Activated B cell treated with CpG ODN at 0.5 μM for 24 hours (primary cell): ENCODE results near the gene ACOT12. TPM values are rescaled to one million over a fixed set of nuclear protein-coding genes. Genes with fewer than 3 reads are reported as not detected.

Experiments
- ATAC-seq: fragments of 200-7000 bp; cut with Tn5 transposase; one replicate; pipeline ENCODE4 v1.10.0; 2021; ENCODE audit warnings: low read depth, mild to moderate bottlenecking, moderate library complexity
- CTCF ChIA-PET: fragments of 350-600 bp; sonication (Branson Sonifier 250); formaldehyde crosslinking; loops from one replicate; lab custom pipeline; 2021; ENCODE audit warnings: antibody characterized with exemption; lab: Charles Lee
- POLR2A ChIA-PET: fragments of 350-600 bp; sonication (Branson Sonifier 250); formaldehyde crosslinking; loops from one replicate; lab custom pipeline; 2021; ENCODE audit warnings: antibody characterized with exemption; lab: Charles Lee
- DNase-seq: peaks from one replicate; pipeline ENCODE4 v3.0.0; 2022
- H3K27ac Mint-ChIP-seq: one replicate; pipeline ENCODE4 v1.8.0; 2020; ENCODE audit warnings: mixed read lengths
- H3K27me3 Mint-ChIP-seq: one replicate; pipeline ENCODE4 v1.8.0; 2021; ENCODE audit warnings: mixed read lengths
- H3K36me3 Mint-ChIP-seq: one replicate; pipeline ENCODE4 v1.8.0; 2021; ENCODE audit warnings: low read depth, mixed read lengths
- H3K4me1 Mint-ChIP-seq: one replicate; pipeline ENCODE4 v1.8.0; 2021; ENCODE audit warnings: mixed read lengths
- H3K4me3 Mint-ChIP-seq: one replicate; pipeline ENCODE4 v1.8.0; 2020; ENCODE audit warnings: mild to moderate bottlenecking, mixed read lengths
- H3K9me3 Mint-ChIP-seq: one replicate; pipeline ENCODE4 v1.8.0; 2020; ENCODE audit warnings: mixed read lengths
- CTCF ChIP-seq: fragments of 200-600 bp; IDR thresholded peaks from one replicate; pipeline ENCODE4 v1.8.0; 2022; ENCODE audit warnings: antibody characterized with exemption, mild to moderate bottlenecking
- intact Hi-C: fragments of 100-400 bp; cut with micrococcal nuclease; formaldehyde crosslinking; loops from one replicate; pipeline ENCODE4 v1.15.1; 2024
- total RNA-seq: library from RNA; stranded (reverse); gene quantifications from 2 replicates; pipeline ENCODE4 v1.2.3, GENCODE V29; 2022

ACOT12 gene
- total RNA-seq, 1 donor from 2014 or later: not detected

DNA sequence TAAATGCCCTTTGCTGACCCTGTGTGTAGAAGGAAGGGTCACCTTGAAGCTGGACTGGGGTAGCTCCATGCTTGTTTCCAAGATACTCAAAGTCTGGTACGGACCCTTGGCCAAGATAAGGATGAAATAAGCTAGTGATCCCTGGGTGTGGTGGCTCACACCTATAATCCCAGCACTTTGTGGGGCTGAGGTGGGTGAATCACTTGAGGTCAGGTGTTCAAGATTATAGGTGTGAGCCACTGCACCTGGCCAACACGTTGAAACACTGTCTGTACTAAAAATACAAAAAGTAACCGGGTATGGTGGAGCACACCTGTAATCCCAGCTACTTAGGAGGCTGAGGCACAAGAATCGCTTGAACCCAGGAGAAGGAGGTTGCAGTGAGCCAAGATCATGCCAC is 33.3 kb downstream of the ACOT12 start:
- peaks cover 2% of the 10 kb centered on the region for H3K27me3 Mint-ChIP-seq
- POLR2A ChIA-PET: no interaction called here
- CTCF ChIA-PET: no interaction called here
- ATAC-seq (no peak), DNase-seq (no peak)
- no peak overlapping the region for H3K4me3 Mint-ChIP-seq
- H3K27ac Mint-ChIP-seq: no peak overlapping the region
- intact Hi-C loops: no loop called here
- H3K4me1 Mint-ChIP-seq: no peaks in the 10 kb centered on the region
- H3K9me3 Mint-ChIP-seq: no peaks in the 10 kb centered on the region
- no peaks in the 10 kb centered on the region for H3K36me3 Mint-ChIP-seq
- TF ChIP-seq CTCF: no peak

- Mint-ChIP-seq H3K36me3 (no peaks in the 10 kb centered on the region), H3K27me3 (peaks cover 2% of the 10 kb centered on the region)
- intact Hi-C loops: no loop called here
Observed at GRCh38 chr5:81359881-81360280, 34.1 kb downstream of the ACOT12 start.

GRCh38 chr5:81359108-81359507 is 34.8 kb downstream of the ACOT12 start:
- intact Hi-C loops: no loop called here
- no peaks in the 10 kb centered on the region for H3K27me3 Mint-ChIP-seq
- H3K4me1 Mint-ChIP-seq: no peaks in the 10 kb centered on the region
- H3K27ac Mint-ChIP-seq: no peak overlapping the region
- ChIA-PET CTCF (no interaction called here), POLR2A (no interaction called here)
- H3K9me3 Mint-ChIP-seq: no peaks in the 10 kb centered on the region
- no peaks in the 10 kb centered on the region for H3K36me3 Mint-ChIP-seq
- TF ChIP-seq CTCF: no peak
- ATAC-seq (no peak), DNase-seq (no peak)
- H3K4me3 Mint-ChIP-seq: no peak overlapping the region

More at GRCh38 chr5:81359881-81360280, 34.1 kb downstream of the ACOT12 start:
- ATAC-seq (no peak), DNase-seq (no peak)
- ChIA-PET POLR2A (no interaction called here), CTCF (no interaction called here)
- no peak overlapping the region for H3K27ac Mint-ChIP-seq
- H3K9me3 Mint-ChIP-seq: no peaks in the 10 kb centered on the region
- H3K4me1 Mint-ChIP-seq: no peaks in the 10 kb centered on the region
- no peak for TF ChIP-seq CTCF
- H3K4me3 Mint-ChIP-seq: no peak overlapping the region

DNA sequence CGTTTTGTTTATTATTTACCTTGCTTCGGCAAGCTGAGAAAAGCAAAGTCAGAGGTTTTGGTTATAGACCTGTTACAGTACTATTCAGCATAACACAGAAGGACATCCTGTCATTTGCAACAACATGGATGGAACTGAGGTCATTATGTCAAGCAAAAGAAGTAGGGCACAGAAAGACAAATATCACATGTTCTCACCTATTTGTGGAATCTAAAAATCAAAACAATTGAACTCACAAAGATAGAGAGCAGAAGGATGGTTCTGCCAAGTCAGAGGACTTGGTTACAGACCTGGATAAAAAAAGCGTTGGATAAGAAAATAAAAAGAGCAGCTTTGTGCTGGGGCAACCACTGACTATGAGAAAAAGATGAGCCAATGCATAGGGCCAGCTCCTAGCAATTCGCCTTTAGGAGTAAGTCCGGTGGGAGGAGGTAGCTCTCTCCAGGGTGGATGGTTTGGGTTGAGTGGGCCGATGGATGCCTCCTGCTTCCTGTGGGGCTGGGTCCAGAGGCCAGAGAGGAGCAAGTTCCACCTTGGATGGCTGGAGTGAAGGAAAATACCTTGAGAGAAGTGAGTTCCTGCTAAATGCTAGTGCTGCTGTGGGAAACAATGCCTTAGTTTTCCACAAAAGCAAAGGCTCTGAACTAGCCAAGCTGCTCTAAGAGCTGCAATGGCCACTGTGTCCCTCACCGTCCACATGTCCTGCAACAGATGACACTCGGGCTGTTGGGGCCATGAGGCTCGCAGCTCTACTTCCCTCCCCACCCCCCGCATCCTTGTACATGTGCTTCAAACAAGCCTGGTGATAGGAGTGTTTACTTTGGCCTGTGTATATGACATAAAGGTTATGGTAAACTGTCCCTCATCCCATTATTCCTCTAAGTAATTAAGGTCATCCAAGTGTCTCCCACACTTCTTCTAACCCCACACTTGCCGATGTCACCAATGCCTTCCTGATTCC is 38.4 kb downstream of the ACOT12 start:
- H3K4me1 Mint-ChIP-seq: no peaks in the 10 kb centered on the region
- ChIA-PET POLR2A (no interaction called here), CTCF (no interaction called here)
- TF ChIP-seq CTCF: no peak
- H3K4me3 Mint-ChIP-seq: no peak overlapping the region
- H3K27me3 Mint-ChIP-seq: no peaks in the 10 kb centered on the region
- H3K27ac Mint-ChIP-seq: no peak overlapping the region
- ATAC-seq: no peak
- intact Hi-C loops: no loop called here
- H3K36me3 Mint-ChIP-seq: no peaks in the 10 kb centered on the region
- H3K9me3 Mint-ChIP-seq: no peaks in the 10 kb centered on the region
- DNase-seq: no peak

DNA sequence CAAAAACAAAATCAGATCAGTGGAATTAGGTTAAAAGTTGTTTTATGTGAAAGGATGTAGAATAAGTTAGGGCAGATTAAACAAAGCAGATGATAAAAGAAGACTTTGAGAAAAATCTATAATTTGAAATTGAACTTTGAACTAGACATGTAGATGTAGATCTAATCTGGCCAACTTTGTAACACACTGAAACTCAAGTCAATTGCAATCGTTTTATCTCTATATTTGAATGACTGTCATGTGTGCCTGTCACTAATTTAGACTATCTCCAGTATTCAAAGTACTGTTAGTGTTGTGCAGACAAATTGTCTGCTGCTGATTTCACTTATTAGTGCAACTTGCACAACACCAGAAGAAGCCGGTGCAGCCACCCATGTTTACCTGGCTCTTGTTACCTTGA is 39.8 kb downstream of the ACOT12 start:
- Mint-ChIP-seq H3K27me3 (no peaks in the 10 kb centered on the region), H3K4me1 (no peaks in the 10 kb centered on the region), H3K4me3 (no peak overlapping the region), H3K36me3 (no peaks in the 10 kb centered on the region), H3K27ac (no peak overlapping the region), H3K9me3 (no peaks in the 10 kb centered on the region)
- DNase-seq (no peak), ATAC-seq (no peak)
- POLR2A ChIA-PET: no interaction called here
- CTCF ChIA-PET: no interaction called here
- intact Hi-C loops: no loop called here
- no peak for TF ChIP-seq CTCF
